HepG2 (cell line): ENCODE results near the gene CNP. TPM values are rescaled to one million over a fixed set of nuclear protein-coding genes. Genes with fewer than 3 reads are reported as not detected.

Source experiments
- AGO2 ChIP-seq: fragments of 200-400 bp; formaldehyde crosslinking; optimal IDR thresholded peaks from 2 replicates; pipeline ENCODE3; 2017; ENCODE audit warnings: mild to moderate bottlenecking, low read depth, low read length, moderate library complexity
- BORCS8-MEF2B ChIP-seq: sonication (generic); formaldehyde crosslinking; IDR thresholded peaks from 2 replicates; pipeline ENCODE4 v1.8.0; 2022; ENCODE audit warnings: mild to moderate bottlenecking, missing genetic modification reagents
- BRF2 ChIP-seq: sonication (generic); formaldehyde crosslinking; IDR thresholded peaks from 2 replicates; pipeline ENCODE4 v1.8.1; 2022; ENCODE audit warnings: mild to moderate bottlenecking, missing genetic modification reagents
- CC2D1A ChIP-seq: sonication (generic); formaldehyde crosslinking; IDR thresholded peaks from 2 replicates; pipeline ENCODE4 v1.8.1; 2023; ENCODE audit warnings: mild to moderate bottlenecking, missing genetic modification reagents
- DBP ChIP-seq: sonication (generic); formaldehyde crosslinking; IDR thresholded peaks from 2 replicates; pipeline ENCODE4 v1.4.0; 2020; ENCODE audit warnings: missing genetic modification reagents; ENCODE audit errors: not compliant biosample characterization
- E2F5 ChIP-seq: sonication (generic); formaldehyde crosslinking; conservative IDR thresholded peaks from 2 replicates; pipeline ENCODE4 v1.4.0; 2020; ENCODE audit warnings: missing genetic modification reagents
- KDM2A ChIP-seq: sonication (generic); formaldehyde crosslinking; IDR thresholded peaks from 2 replicates; pipeline ENCODE4 v1.4.0; 2020; ENCODE audit warnings: low read depth, missing genetic modification reagents, borderline replicate concordance
- KLF13 ChIP-seq: sonication (generic); formaldehyde crosslinking; IDR thresholded peaks from 2 replicates; pipeline ENCODE4 v1.4.0; 2020; ENCODE audit warnings: mild to moderate bottlenecking, missing genetic modification reagents
- KLF16 ChIP-seq, 2 experiments: sonication (generic) in 1 of 2; formaldehyde crosslinking in 1 of 2; IDR thresholded peaks; 2 replicates each; pipeline versions ENCODE4 v1.6.1 to v1.8.0; 2016 to 2023; ENCODE audit warnings: missing genetic modification reagents in 2 of 2, missing compliant biosample characterization in 1 of 2
- LBX2 ChIP-seq: sonication (generic); formaldehyde crosslinking; IDR thresholded peaks from 2 replicates; pipeline ENCODE4 v1.5.0; 2020; ENCODE audit warnings: missing genetic modification reagents, mild to moderate bottlenecking, borderline replicate concordance
- MAF1 ChIP-seq: sonication (generic); formaldehyde crosslinking; IDR thresholded peaks from 2 replicates; pipeline ENCODE4 v1.5.0; 2020; ENCODE audit warnings: missing genetic modification reagents, borderline replicate concordance
- MXD1 ChIP-seq: sonication (generic); formaldehyde crosslinking; IDR thresholded peaks from 2 replicates; pipeline ENCODE4 v1.4.0; 2020; ENCODE audit warnings: mild to moderate bottlenecking, missing genetic modification reagents
- NCOA5 ChIP-seq: sonication (generic); formaldehyde crosslinking; IDR thresholded peaks from 2 replicates; pipeline ENCODE4 v1.4.0; 2020; ENCODE audit warnings: missing genetic modification reagents
- NFIB ChIP-seq: sonication (generic); formaldehyde crosslinking; IDR thresholded peaks from 2 replicates; pipeline ENCODE4 v1.9.0; 2021; ENCODE audit warnings: missing genetic modification reagents, mild to moderate bottlenecking, borderline replicate concordance
- PLSCR1 ChIP-seq: sonication (generic); formaldehyde crosslinking; IDR thresholded peaks from 2 replicates; pipeline ENCODE4 v1.5.0; 2020; ENCODE audit warnings: missing genetic modification reagents, mild to moderate bottlenecking, borderline replicate concordance
- RAD21 ChIP-seq: fragments of 450-650 bp; formaldehyde crosslinking; IDR thresholded peaks from 2 replicates; pipeline ENCODE4 v1.5.0; 2020; ENCODE audit warnings: mild to moderate bottlenecking
- TBX2 ChIP-seq: sonication (generic); formaldehyde crosslinking; IDR thresholded peaks from 2 replicates; pipeline ENCODE4 v1.5.0; 2020; ENCODE audit warnings: missing genetic modification reagents, mild to moderate bottlenecking, borderline replicate concordance
- TCF7 ChIP-seq: sonication (generic); IDR thresholded peaks from 2 replicates; pipeline ENCODE4 v1.6.1; 2016; ENCODE audit warnings: antibody characterized with exemption, low read depth
- YY1 ChIP-seq: IDR thresholded peaks from 2 replicates; pipeline ENCODE4 v1.6.1; 2011; ENCODE audit warnings: low read length, low read depth, moderate library complexity, mild to moderate bottlenecking; ENCODE audit not compliant: insufficient read depth, insufficient replicate concordance
- ZNF251 ChIP-seq: sonication (generic); formaldehyde crosslinking; IDR thresholded peaks from 2 replicates; pipeline ENCODE4 v1.9.0; 2021; ENCODE audit warnings: mild to moderate bottlenecking, missing genetic modification reagents
- ZNF280B ChIP-seq: sonication (generic); formaldehyde crosslinking; IDR thresholded peaks from 2 replicates; pipeline ENCODE4 v1.5.0; 2020; ENCODE audit warnings: missing genetic modification reagents, mild to moderate bottlenecking, borderline replicate concordance
- ZNF30 ChIP-seq: sonication (generic); formaldehyde crosslinking; IDR thresholded peaks from 2 replicates; pipeline ENCODE4 v1.5.0; 2020; ENCODE audit warnings: mild to moderate bottlenecking, missing genetic modification reagents
- ZNF703 ChIP-seq: sonication (generic); formaldehyde crosslinking; IDR thresholded peaks from 2 replicates; pipeline ENCODE4 v1.5.1; 2020; ENCODE audit warnings: missing genetic modification reagents, mild to moderate bottlenecking, moderate library complexity, borderline replicate concordance
- polyA plus RNA-seq, 8 experiments: library from polyadenylated mRNA; depleted of rRNA in 3 of 8; stranded (reverse) in 7 of 8; unstranded in 1 of 8; fragments of >200 nt; fragmentation: Illumina TruSeq in 4 of 8; extraction: Trizol in 4 of 8; gene quantifications; 2 replicates each; pipeline versions ENCODE4 v1.2.1 to v1.2.3, GENCODE V29; 2011 to 2016; ENCODE audit warnings: low read depth in 4 of 8, missing spikeins in 1 of 8, mixed read lengths in 1 of 8; ENCODE audit not compliant: insufficient read depth in 1 of 8
- total RNA-seq, 5 experiments: library from RNA; depleted of rRNA; stranded (reverse); fragments of >200 nt; fragmentation: Illumina TruSeq; extraction: Trizol; gene quantifications; 2 replicates each; pipeline ENCODE4 v1.2.3, GENCODE V29; 2016; ENCODE audit warnings: low read depth in 1 of 5

CNP gene
- total and polyA plus RNA-seq, 2 of the 13 experiments (the other 11 are each of a cell fraction or from before 2014, with no cell fraction given): 97.2 to 161 TPM

GRCh38 chr17:41959336-41960095, 7.1 kb upstream of the CNP start (continued):
- TF ChIP-seq E2F5 (CRISPR knock-in tag) (no peak), ZNF251 (no peak), TCF7 (no peak), NCOA5 (CRISPR knock-in tag) (no peak), ZNF280B (CRISPR knock-in tag) (peak; percentile 48; the same call in 1 of the 2 replicates), CC2D1A (CRISPR knock-in tag) (no peak), KLF13 (CRISPR knock-in tag) (0 out of 2 replicates have a peak, but pooled peaks have one; percentile 16), ZNF703 (CRISPR knock-in tag) (no peak), KLF16 (CRISPR knock-in tag; IDR thresholded peaks at IDR 0.05) (no peak), MAF1 (CRISPR knock-in tag) (no peak), YY1 (peak; percentile 70), AGO2 (no peak), ZNF30 (CRISPR knock-in tag) (no peak), MXD1 (CRISPR knock-in tag) (no peak; the same call in 1 of the 2 replicates), LBX2 (CRISPR knock-in tag) (no peak), PLSCR1 (CRISPR knock-in tag) (no peak), RAD21 (CRISPR knock-in tag) (peak; percentile 94), DBP (CRISPR knock-in tag) (no peak), BORCS8-MEF2B (CRISPR knock-in tag) (0 out of 2 replicates have a peak, but pooled peaks have one; percentile 62), TBX2 (CRISPR knock-in tag) (peak; percentile 78), NFIB (CRISPR knock-in tag) (no peak), KDM2A (CRISPR knock-in tag) (peak; percentile 35; the same call in 1 of the 2 replicates), BRF2 (CRISPR knock-in tag) (no peak)
